CD8-positive, alpha-beta memory T cell (primary cell): ENCODE measurements around the gene ARHGEF39. TPM values are rescaled to one million over a fixed set of nuclear protein-coding genes. Genes with fewer than 3 reads are reported as not detected.

Experiments used
- polyA plus RNA-seq: library from polyadenylated mRNA; unstranded; fragments of 300-500 nt; fragmentation: Illumina TruSeq; gene quantifications from one replicate; pipeline ENCODE4 v1.2.3, GENCODE V29; 2021
- total RNA-seq, 2 experiments: library from RNA; stranded (reverse); gene quantifications; one replicate each; pipeline ENCODE4 v1.2.3, GENCODE V29; 2021

ARHGEF39 gene
- total and polyA plus RNA-seq, 3 experiments from 2014 or later: 1.2 to 10.7 (median 7.7) TPM

Other genes starting within 250 kb of the ARHGEF39 start
- 1 to 10 TPM; 1.1 TPM for gene RUSC2, start 175.1 kb downstream of the ARHGEF39 start, total RNA-seq
- not detected for gene RUSC2, start 175.1 kb downstream of the ARHGEF39 start, polyA plus RNA-seq
- gene TESK1, start 59.9 kb downstream of the ARHGEF39 start, total RNA-seq: 10 to 100 TPM; 44.2 to 46.8 TPM
- gene TESK1, start 59.9 kb downstream of the ARHGEF39 start, polyA plus RNA-seq: 15.9 TPM
- 1 to 10 TPM; 6.4 to 6.5 TPM for gene CD72, start 46.8 kb downstream of the ARHGEF39 start, total RNA-seq
- 5.1 TPM for gene CD72, start 46.8 kb downstream of the ARHGEF39 start, polyA plus RNA-seq
- gene SIT1, start 14.3 kb downstream of the ARHGEF39 start, total RNA-seq: 10 to 100 TPM; 43.1 TPM
- gene SIT1, start 14.3 kb downstream of the ARHGEF39 start, polyA plus RNA-seq: 196 TPM
- over 10,000 TPM in 1 of 2 experiments, 1,000 to 10,000 TPM in 1; 7,718 to 11,549 TPM for gene RMRP, start 7.2 kb downstream of the ARHGEF39 start, total RNA-seq
- not detected for gene RMRP, start 7.2 kb downstream of the ARHGEF39 start, polyA plus RNA-seq
- gene CCDC107, start 6.9 kb downstream of the ARHGEF39 start, total RNA-seq: 10 to 100 TPM; 18.5 to 20.0 TPM
- 105 TPM for gene CCDC107, start 6.9 kb downstream of the ARHGEF39 start, polyA plus RNA-seq
- under 1 TPM in 1 of 2 experiments, not detected in 1; 0.75 TPM for gene CA9, start 8.7 kb upstream of the ARHGEF39 start, total RNA-seq
- not detected for gene CA9, start 8.7 kb upstream of the ARHGEF39 start, polyA plus RNA-seq
- 1 to 10 TPM; 6.6 to 7.3 TPM for gene TPM2, start 24.7 kb upstream of the ARHGEF39 start, total RNA-seq
- 0.22 TPM for gene TPM2, start 24.7 kb upstream of the ARHGEF39 start, polyA plus RNA-seq
- 100 to 1,000 TPM; 248 to 249 TPM for gene TLN1, start 67.0 kb upstream of the ARHGEF39 start, total RNA-seq
- gene TLN1, start 67.0 kb upstream of the ARHGEF39 start, polyA plus RNA-seq: 161 TPM
- gene CREB3, start 67.5 kb upstream of the ARHGEF39 start, total RNA-seq: 10 to 100 TPM; 38.0 to 38.6 TPM
- 53.6 TPM for gene CREB3, start 67.5 kb upstream of the ARHGEF39 start, polyA plus RNA-seq
- 10 to 100 TPM; 41.8 to 42.0 TPM for gene GBA2, start 84.0 kb upstream of the ARHGEF39 start, total RNA-seq
- 30.7 TPM for gene GBA2, start 84.0 kb upstream of the ARHGEF39 start, polyA plus RNA-seq
- gene RGP1, start 84.1 kb upstream of the ARHGEF39 start, total RNA-seq: 10 to 100 TPM; 19.9 to 21.9 TPM
- 10.6 TPM for gene RGP1, start 84.1 kb upstream of the ARHGEF39 start, polyA plus RNA-seq
- under 1 TPM; 0.51 to 0.63 TPM for gene MSMP, start 89.1 kb upstream of the ARHGEF39 start, total RNA-seq
- not detected for gene MSMP, start 89.1 kb upstream of the ARHGEF39 start, polyA plus RNA-seq
- 1 to 10 TPM; 5.2 to 8.6 TPM for gene NPR2, start 126.4 kb upstream of the ARHGEF39 start, total RNA-seq
- gene NPR2, start 126.4 kb upstream of the ARHGEF39 start, polyA plus RNA-seq: 0.26 TPM
- gene SPAG8, start 147.1 kb upstream of the ARHGEF39 start, total RNA-seq: 1 to 10 TPM in 1 of 2 experiments, under 1 TPM in 1; 0.98 to 1.8 TPM
- gene SPAG8, start 147.1 kb upstream of the ARHGEF39 start, polyA plus RNA-seq: 0.79 TPM
- gene HINT2, start 149.8 kb upstream of the ARHGEF39 start, total RNA-seq: 10 to 100 TPM; 65.1 to 71.7 TPM
- gene HINT2, start 149.8 kb upstream of the ARHGEF39 start, polyA plus RNA-seq: 69.4 TPM
- gene FAM221B, start 163.5 kb upstream of the ARHGEF39 start, total RNA-seq: not detected
- gene FAM221B, start 163.5 kb upstream of the ARHGEF39 start, polyA plus RNA-seq: not detected
- 1 to 10 TPM; 2.1 to 3.0 TPM for gene TMEM8B, start 164.0 kb upstream of the ARHGEF39 start, total RNA-seq
- gene TMEM8B, start 164.0 kb upstream of the ARHGEF39 start, polyA plus RNA-seq: 3.0 TPM
- gene OR13J1, start 205.2 kb upstream of the ARHGEF39 start, total RNA-seq: not detected
- gene OR13J1, start 205.2 kb upstream of the ARHGEF39 start, polyA plus RNA-seq: not detected
- not detected for gene HRCT1, start 241.0 kb upstream of the ARHGEF39 start, total RNA-seq
- not detected for gene HRCT1, start 241.0 kb upstream of the ARHGEF39 start, polyA plus RNA-seq
- not detected for gene SPAAR, start 244.3 kb upstream of the ARHGEF39 start, total RNA-seq
- gene SPAAR, start 244.3 kb upstream of the ARHGEF39 start, polyA plus RNA-seq: not detected